Fibroblast of lung (primary cell): Measurements from ENCODE around the gene FBLN2. TPM values are rescaled to one million over a fixed set of nuclear protein-coding genes. Genes with fewer than 3 reads are reported as not detected.
A peak's percentile ranks its signal among the peaks of the same experiment; 100 is the strongest.

Experiments
- DNase-seq, 2 donors: peaks; one replicate each; pipeline versions ENCODE4 v3.0.0 to v3.0.0-alpha.2; 2010; ENCODE audit warnings: low read depth in 2 of 2
- H2AFZ ChIP-seq: 2 replicates; pipeline ENCODE4 v1.5.1; 2012; ENCODE audit warnings: low read length, control low read depth, inconsistent platforms
- H3K27ac ChIP-seq: 2 replicates; pipeline ENCODE4 v1.5.1; 2011; ENCODE audit warnings: low read length, control low read depth; ENCODE audit not compliant: insufficient read depth
- H3K27me3 ChIP-seq: 2 replicates; pipeline ENCODE4 v1.5.1; 2011; ENCODE audit warnings: mild to moderate bottlenecking, low read length; ENCODE audit not compliant: control insufficient read depth, insufficient read depth
- H3K36me3 ChIP-seq: 2 replicates; pipeline ENCODE4 v1.5.1; 2011; ENCODE audit warnings: low read length; ENCODE audit not compliant: control insufficient read depth, insufficient read depth
- H3K4me1 ChIP-seq: 2 replicates; pipeline ENCODE4 v1.5.1; 2011; ENCODE audit warnings: low read length; ENCODE audit not compliant: control insufficient read depth, insufficient read depth; ENCODE audit errors: extremely low read depth
- H3K4me2 ChIP-seq: 2 replicates; pipeline ENCODE4 v1.5.1; 2011; ENCODE audit warnings: low read length, control low read depth; ENCODE audit not compliant: insufficient read depth; ENCODE audit errors: extremely low read depth
- H3K4me3 ChIP-seq, 4 experiments: fragments of 200-600 bp in 1 of 4; sonication (generic) in 1 of 4; replicated peaks in 1 of 4; 2 replicates each; pipeline ENCODE4 v1.5.1; 2011 to 2016; ENCODE audit warnings: low read length in 4 of 4, low read depth in 3 of 4, mild to moderate bottlenecking in 3 of 4, control low read depth in 2 of 4, inconsistent platforms in 1 of 4, mixed read lengths in 1 of 4; ENCODE audit not compliant: insufficient read depth in 1 of 4; ENCODE audit errors: control extremely low read depth in 1 of 4
- H3K79me2 ChIP-seq: 2 replicates; pipeline ENCODE4 v1.5.1; 2012; ENCODE audit warnings: mild to moderate bottlenecking, low read length, inconsistent platforms; ENCODE audit not compliant: control insufficient read depth, insufficient read depth
- H3K9ac ChIP-seq: 2 replicates; pipeline ENCODE4 v1.5.1; 2011; ENCODE audit warnings: mild to moderate bottlenecking, low read length, control low read depth; ENCODE audit not compliant: insufficient read depth
- H3K9me3 ChIP-seq: 2 replicates; pipeline ENCODE4 v1.5.1; 2012; ENCODE audit warnings: low read depth, low read length; ENCODE audit not compliant: control insufficient read depth, insufficient read depth
- H4K20me1 ChIP-seq: 2 replicates; pipeline ENCODE4 v1.5.1; 2011; ENCODE audit warnings: low read length; ENCODE audit not compliant: control insufficient read depth, insufficient read depth; ENCODE audit errors: extremely low read depth
- CTCF ChIP-seq, 2 donors: IDR thresholded peaks in 1 of 2; conservative IDR thresholded peaks in 1 of 2; 1 replicate in 1 of 2; 2 replicates in 1 of 2; pipeline ENCODE4 v1.5.1; 2011 to 2012; ENCODE audit warnings: low read length in 2 of 2, control low read depth in 1 of 2, inconsistent platforms in 1 of 2, low read depth in 1 of 2, mild to moderate bottlenecking in 1 of 2
- EZH2 ChIP-seq: IDR thresholded peaks from 2 replicates; pipeline ENCODE4 v1.5.1; 2012; ENCODE audit warnings: low read length, control low read depth, mild to moderate bottlenecking; ENCODE audit errors: missing control alignments
- polyA plus RNA-seq, 2 donors: library from polyadenylated mRNA; depleted of rRNA in 1 of 2; stranded (reverse) in 1 of 2; unstranded in 1 of 2; fragments of >200 nt; gene quantifications; 2 replicates each; pipeline ENCODE4 v1.2.1, GENCODE V29; 2011 to 2012; ENCODE audit warnings: missing spikeins in 1 of 2
- total RNA-seq: library from RNA; depleted of rRNA; stranded (reverse); fragments of >200 nt; gene quantifications from 2 replicates; pipeline ENCODE4 v1.2.1, GENCODE V29; 2014

Gene FBLN2
- total and polyA plus RNA-seq, 2 donors (not counting 1 experiment from before 2014, with no cell fraction given) = 25.4 to 138 TPM

- H3K9me3 ChIP-seq = no peaks in the 10 kb centered on the region
- H3K27ac ChIP-seq = no peak overlapping the region
- H3K4me1 ChIP-seq = no peaks in the 10 kb centered on the region
- H3K4me2 ChIP-seq = no peak overlapping the region
- H2AFZ ChIP-seq = no peak overlapping the region
- no peak overlapping the region for H3K4me3 ChIP-seq
- TF ChIP-seq EZH2 (no peak), CTCF (conservative IDR thresholded peaks at IDR 0.05 in 1 of 2, IDR thresholded peaks at IDR 0.05 in 1 of 2; ENCODE audit: low read depth in 1 of 2, low read length in 2 of 2) (no peak)
- H3K27me3 ChIP-seq = no peaks in the 10 kb centered on the region
- no peaks in the 10 kb centered on the region for H4K20me1 ChIP-seq
- peak in 1 of 2 donors; percentile 70 for DNase-seq
- no peak overlapping the region for H3K9ac ChIP-seq
- no peaks in the 10 kb centered on the region for H3K36me3 ChIP-seq
- no peaks in the 10 kb centered on the region for H3K79me2 ChIP-seq
These were observed 26.0 kb downstream of the FBLN2 start for GRCh38 chr3:13574798-13575451.

GRCh38 chr3:13575459-13576061 is 26.6 kb downstream of the FBLN2 start:
- no peak overlapping the region for H3K4me2 ChIP-seq
- no peak overlapping the region for H3K4me3 ChIP-seq
- no peak overlapping the region for H3K9ac ChIP-seq
- H2AFZ ChIP-seq = no peak overlapping the region
- H3K79me2 ChIP-seq = no peaks in the 10 kb centered on the region
- H3K4me1 ChIP-seq = no peaks in the 10 kb centered on the region
- peak in 1 of 2 donors; percentile 17 for DNase-seq
- no peaks in the 10 kb centered on the region for H4K20me1 ChIP-seq
- no peaks in the 10 kb centered on the region for H3K9me3 ChIP-seq
- no peaks in the 10 kb centered on the region for H3K36me3 ChIP-seq
- TF ChIP-seq CTCF (conservative IDR thresholded peaks at IDR 0.05 in 1 of 2, IDR thresholded peaks at IDR 0.05 in 1 of 2; ENCODE audit: low read depth in 1 of 2, low read length in 2 of 2) (no peak), EZH2 (no peak)
- no peaks in the 10 kb centered on the region for H3K27me3 ChIP-seq
- no peak overlapping the region for H3K27ac ChIP-seq

GRCh38 chr3:13577181-13578121 is 28.5 kb downstream of the FBLN2 start:
- H3K36me3 ChIP-seq = no peaks in the 10 kb centered on the region
- H3K79me2 ChIP-seq = no peaks in the 10 kb centered on the region
- H3K4me3 ChIP-seq = no peak overlapping the region
- no peak overlapping the region for H3K27ac ChIP-seq
- H3K4me2 ChIP-seq = no peak overlapping the region
- no peak for DNase-seq
- H3K27me3 ChIP-seq = no peaks in the 10 kb centered on the region
- H3K4me1 ChIP-seq = no peaks in the 10 kb centered on the region
- no peaks in the 10 kb centered on the region for H4K20me1 ChIP-seq
- H3K9me3 ChIP-seq = no peaks in the 10 kb centered on the region
- H2AFZ ChIP-seq = no peak overlapping the region
- TF ChIP-seq EZH2 (no peak), CTCF (conservative IDR thresholded peaks at IDR 0.05 in 1 of 2, IDR thresholded peaks at IDR 0.05 in 1 of 2; ENCODE audit: low read depth in 1 of 2, low read length in 2 of 2) (no peak)
- no peak overlapping the region for H3K9ac ChIP-seq
